Kasumi-1 (cell line): ENCODE results near the gene POLRMT.

Experiments used
- DNase-seq, 2 experiments: peaks; one replicate each; lab custom pipeline; 2025; lab: John Stamatoyannopoulos, UW

The POLRMT gene

DNA sequence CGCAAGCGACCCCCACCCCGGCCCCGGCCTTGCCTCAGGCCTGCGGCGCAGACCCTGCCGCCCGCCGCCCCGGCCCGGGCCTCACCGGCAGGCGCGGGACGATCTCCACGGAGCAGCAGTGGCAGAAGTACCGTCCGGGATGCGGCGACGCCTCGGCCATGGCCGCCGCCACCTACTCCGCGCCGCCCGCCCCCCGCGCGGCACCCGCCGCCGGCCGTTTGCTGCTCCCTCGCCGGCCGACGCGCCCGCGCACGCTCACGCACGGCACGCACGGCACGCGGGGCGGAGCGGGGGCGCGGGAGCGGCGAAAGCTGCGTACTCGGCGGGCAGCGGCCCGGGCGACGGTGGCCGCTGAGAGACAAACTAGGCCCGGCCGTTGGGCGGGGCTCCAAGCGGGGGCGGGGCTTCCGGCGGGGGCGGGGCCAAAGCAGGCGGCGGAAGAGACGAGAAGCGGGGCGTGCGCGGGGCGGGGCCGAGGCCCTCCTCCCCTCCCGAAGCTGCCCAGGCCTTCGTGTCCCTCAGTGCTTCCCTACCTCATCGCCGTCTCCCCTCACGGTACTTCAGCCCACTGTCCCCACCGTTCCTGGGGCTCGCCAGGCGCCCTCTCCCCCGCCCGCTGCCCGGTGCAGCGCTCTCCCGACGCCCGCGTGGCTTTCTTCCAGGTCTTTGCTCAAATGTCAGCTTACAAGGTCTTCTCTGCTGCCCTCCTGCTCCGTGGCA, 29.8 kb upstream of the POLRMT start, which contains the start of gene RNF126:
Gene RNF126 (minus strand): TSS at position 253 of the 720 bp plus-strand sequence. CDS start 93 bp downstream, at position 160.
- peak; percentile 81 to 90 for DNase-seq

DNA sequence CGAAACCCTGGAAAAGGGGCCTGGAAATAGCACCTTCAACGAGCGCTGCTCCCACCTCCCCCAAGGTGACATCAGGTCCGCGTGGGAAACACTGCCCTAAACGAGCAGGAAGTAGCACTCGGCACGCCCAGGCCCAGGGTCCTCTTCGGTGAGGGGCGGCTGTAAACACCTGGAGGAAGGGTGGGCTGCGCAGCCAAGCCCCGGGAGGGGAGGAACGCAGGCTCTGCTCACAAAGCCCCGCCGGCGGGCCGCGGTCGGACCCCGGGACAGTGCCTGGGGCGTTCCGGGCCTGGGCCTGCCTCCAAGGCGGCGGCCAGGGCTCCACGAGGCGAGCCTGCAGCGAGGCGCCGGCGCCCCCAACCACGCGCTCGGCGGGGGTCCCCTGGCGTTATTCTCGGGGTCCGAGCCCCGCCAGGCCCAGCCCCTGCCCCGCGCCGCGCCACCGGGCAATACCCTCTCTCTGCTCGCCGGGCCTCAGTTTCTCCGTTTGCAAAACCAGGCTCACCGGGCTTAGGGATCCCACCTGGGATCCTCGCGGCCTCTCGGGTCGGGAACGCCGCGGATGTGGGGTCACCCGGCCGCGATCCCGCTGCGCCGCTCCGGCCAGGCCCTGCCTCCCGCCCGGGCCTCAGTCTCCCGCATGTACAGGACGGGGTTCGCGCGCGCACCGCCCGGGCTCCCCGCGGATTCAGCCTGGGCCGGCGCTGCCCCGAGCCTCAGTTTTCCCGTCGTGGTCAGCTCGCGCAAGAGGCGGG, 29.0 kb upstream of the POLRMT start:
- DNase-seq = peak; percentile 14 to 38

DNA sequence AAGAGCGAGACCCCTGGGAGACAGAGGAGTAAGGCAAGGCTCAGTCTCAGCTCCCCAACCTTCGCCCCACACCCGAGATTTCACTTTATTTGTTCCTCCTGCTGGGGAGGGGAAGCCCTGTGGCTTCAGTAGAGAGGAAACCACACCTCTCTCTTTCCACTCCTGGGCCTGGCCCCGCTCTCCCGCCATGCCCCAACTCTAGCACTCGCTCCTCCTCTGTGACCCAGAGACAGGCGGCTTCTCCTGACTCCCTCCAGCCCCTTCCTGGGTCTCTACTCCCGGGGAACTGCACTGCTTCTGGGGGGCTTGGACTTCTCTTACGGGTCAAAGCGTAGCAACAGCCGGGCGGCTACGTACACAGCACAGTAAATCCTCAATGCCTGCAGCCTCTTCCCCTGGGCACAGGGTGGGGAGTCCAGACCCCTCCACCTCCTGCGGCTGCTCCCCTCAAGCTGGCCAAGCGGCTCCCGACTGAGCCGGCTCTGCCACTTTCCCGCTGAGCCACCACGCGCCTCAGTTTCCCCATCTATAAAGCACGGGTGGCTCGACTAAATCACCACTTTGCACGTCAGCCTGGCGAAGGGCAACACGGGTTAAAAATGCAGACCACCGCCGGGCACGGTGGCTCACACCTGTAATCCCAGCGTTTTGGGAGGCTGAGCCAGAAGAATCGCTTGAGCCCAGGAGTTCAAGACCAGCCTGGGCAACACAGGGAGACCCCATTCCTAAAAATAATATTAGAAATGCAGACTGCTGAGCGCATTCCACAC, 28.3 kb upstream of the POLRMT start:
- DNase-seq = peak; percentile 65 to 70

DNA sequence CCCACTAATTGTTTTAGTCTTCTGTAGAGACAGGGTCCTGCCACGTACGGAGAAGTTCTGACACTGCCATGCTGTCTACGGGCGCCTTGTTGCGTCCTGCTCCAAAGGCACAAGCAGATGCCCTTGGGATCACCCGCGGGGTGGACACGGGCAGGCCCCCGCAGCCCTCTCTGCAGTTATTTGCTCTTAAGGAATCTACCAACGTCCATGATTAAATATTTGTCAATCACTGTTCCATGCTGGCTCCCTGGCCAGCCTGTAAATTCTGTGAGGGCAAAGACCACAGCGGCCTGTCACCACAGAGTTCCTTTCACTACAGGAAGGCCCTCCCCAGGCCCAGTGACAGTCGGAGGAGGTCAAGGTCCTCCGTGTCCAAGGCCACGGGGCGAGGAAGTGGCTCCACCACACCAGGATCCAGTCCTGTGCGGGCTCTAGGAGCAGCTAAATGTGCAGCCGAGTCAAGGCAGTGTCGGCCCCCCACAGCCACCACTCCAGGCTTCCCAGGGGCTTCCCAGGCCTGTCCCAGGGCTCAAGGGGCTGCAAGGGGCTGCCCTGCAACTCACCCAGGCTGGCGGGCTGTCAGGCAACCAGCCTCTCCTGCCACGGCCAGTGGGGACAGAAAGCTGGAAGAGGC, 27.6 kb upstream of the POLRMT start:
- no peak for DNase-seq

DNA sequence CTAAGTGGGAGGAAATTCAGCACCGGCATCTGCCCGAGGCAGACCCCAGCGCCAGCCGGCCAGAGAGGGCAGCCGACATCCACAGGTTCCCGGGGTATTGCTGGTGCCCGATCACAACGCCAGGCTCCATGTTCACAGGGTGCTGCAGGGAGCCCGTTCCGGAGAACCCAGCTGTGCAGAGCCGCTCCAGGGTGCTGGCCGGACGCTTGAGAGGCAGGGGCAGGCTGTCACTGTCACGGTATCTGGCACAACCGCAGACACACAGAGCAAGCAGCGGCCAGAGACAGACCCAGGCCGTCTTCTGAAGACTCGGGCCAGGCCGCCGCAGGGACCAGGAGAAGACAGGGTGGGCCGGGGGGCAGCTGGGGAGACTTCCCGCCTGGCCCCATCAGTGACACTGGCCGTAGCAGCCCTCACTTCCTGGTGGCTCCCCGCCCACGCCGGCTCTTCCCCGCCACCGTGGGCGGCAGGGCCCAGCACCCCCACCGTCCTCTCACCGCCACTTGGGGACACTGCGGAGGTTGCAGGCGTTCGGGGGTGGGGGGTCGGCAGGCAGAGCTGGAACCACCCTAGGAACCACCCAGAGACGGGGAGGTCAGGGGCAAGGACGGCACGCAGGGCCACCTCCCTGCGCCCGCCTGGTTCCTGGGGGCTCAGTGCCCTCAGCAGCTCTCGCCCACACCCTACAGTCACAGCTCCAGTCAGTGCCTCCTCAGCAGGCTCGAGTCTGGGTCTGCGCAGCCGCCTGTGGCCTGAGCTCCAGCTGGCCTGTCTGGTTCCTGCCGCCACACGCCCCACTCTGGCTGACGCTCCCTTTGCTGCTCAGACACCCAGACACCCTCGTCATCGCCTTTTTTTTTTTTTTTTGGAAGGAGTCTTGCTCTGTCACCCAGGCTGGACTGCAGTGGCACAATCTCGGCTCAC, 25.8 kb upstream of the POLRMT start:
- DNase-seq = no peak

DNA sequence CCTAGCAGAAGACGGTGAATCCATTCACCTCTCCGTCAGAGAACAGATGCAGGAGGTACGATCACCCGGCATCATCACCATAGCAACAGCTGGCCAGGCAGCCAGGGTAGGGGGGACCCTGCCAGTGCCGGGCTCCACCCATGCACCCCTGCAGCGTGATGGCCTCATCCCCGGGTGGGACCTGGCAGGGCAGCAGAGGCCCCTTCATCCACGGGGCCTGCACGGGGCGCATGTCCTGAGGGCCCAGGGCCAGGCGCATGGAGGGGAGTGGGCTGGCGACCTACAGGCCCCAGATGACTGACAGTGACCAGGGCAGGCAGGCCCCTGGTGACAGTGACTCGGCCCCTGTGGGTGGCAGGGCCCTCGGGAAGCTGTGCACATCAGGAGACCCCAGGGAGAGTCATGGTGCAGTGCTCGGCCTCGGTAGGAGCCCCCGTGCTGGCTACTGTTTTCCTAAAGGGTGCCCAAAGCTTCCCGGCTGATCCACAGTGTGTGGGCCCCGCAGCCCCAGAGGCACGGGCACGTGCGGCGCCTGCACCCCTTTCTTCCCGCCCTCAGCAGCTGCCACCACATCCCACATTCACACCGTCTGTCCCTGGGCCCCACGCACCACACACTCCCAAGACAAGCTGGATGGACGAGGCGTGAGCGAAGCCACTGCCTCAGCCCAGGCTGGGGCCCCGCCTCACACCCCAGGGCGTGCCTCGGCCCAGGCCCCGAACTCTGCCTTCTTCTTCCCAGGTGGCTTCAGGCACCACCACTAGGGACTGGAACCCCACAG, 24.9 kb upstream of the POLRMT start:
- no peak for DNase-seq

DNA sequence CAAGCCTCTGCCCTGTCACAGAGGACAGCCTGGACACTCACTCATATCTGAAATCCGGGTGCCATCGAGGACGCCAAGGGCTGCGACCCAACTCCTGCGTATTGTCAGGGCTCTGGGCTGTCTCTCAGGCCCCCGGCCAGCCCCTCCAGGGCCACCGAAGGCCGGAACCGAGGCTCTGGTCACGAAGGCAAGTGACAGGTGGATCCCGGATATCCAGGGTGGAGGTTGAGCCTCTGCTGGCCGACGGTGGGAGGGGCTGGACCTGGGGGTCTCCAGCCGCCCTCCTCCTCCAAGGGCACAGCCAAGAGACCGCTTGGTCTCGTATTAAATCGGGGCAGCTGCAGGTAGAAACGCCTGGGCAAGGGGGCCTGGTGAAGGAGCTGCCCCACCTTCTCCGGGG, 24.3 kb upstream of the POLRMT start:
- no peak for DNase-seq

DNA sequence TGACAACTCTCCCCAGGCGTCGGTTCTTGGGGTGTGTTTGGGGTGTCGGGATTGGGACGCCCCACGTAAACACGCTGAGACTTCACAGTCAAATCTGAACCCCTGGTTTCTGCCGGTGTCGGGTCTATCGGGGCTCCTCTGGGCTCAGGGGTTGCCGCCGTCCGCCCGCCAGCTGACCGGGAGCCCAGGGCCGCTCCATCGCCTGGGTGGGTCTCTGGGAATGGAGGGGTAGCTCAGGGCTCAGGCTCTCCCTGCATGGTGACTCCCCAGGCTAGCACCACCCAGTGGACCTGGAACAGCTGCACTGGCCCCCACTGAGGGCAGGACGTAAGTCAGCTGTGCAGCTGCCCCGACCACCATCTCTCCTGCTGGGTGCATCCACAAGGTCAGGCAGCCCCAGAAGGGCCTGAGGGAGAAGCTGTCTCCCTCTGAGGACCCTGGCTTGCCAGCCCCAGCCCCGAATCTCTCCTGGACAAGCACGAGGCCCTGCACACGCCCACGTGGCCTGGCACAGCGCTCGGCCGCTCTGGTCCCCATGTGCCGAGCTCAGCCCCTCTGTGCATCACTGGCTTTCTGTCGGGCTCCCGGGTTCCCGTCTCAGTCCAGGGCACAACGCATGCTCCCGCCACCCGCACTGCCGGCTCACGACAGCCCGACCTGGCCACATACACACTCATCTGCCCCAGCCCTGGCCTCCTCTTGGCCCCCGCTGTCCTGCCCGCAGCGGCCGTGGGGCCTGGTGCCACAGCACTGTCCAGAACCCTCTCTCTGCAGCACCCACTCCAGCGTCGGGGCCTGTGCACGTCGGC, 23.6 kb upstream of the POLRMT start:
- DNase-seq = no peak

DNA sequence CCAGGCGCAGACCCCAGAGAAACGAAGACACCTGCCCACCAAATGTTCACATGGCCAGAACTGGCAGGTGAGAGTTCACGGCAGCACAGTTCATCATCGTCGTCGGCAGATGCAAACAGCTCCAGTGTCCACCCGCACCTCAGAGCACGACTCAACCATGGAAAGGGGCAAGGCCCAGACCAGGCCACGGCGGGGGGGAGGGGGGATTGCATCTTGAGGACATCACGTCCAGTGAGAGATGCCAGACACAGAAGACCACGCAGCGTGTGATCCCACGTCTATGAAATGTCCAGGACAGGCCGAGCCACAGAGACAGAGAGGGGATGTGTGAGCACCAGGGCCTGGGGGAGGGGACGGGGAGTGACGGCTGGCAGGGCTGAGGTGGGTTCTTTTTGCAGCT, 22.4 kb upstream of the POLRMT start:
- DNase-seq = no peak

DNA sequence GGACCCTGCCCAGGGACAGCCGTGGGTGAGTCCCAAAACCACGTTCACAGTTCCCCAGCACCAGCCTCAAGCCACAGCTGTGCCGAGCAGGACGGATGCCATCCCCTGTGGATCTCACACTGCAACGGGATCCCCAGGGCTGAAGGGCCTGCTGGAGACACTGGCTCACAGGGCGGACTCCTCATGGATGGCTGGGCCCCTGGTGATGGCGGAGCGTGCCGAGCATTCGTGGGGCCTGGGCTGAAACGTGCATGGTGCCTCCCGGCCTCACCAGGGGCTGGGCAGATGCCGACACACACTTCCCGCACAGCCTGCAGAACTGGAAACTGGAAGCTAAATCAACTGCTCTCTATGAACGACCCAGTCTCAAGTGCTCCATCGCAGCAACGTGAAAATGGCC, 20.1 kb upstream of the POLRMT start:
- DNase-seq = no peak

DNA sequence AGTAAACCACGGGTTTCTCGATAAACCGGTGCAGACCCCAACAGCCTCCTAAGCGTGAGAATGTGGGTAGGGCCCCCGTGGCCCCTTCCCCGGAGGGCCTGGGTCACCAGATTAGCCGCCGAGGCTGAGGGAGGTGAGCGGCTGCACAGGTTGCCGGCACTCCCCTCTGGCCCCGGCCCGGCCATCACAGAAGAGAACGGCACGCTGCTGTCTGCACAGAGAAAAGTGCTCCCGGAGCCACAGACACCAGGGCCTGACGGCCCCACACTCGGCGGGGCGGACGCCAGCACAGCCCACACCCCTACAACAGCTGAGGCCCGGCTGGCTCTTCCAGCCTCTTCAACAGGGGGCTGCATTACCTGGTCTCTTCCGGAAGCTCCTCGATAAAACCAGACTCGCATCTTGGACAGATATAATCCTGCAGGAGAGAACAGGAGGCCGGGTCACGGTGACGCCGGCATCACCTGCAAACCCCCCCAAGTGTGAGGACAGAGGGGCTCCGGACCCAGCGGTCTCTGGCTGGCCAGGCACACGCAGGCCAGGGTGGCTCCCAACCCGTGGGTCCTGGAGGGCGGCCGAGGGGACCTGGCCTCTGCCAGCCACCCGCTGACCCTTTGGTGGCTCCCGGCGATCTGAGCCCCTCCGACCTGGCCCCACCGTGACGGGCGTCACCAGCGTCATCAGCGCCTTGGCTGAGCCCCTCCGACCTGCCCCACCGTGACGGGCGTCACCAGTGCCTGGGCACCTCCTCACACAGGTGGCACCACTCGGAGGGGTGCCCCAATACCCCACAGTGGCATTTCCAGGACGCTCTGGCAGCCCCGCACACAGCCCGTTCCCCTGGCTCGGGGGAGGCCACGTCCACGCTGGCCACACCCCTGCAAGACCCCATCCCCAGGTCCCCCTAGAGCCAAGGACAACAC, 19.4 kb upstream of the POLRMT start:
- DNase-seq = no peak

DNA sequence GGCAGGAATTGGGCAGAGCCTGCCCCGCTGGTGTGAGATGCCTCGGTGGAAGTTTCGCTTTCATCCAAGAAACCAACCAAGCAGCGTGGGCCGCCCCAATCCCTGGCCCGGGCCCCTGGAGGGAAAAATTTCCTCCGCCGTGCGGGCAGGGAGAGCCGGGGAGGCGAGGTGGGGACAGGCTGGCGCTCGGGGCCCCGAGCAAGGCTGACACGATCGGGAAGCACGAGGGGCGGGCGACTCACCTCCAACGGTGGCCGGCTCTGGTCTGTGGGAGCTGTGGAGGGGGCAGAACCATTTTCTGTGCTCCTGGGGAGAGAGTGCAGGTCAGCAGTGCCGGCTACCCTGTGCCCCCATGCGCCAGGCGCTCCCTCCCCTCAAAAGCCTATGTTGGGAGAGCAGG, 18.7 kb upstream of the POLRMT start:
- DNase-seq = no peak

DNA sequence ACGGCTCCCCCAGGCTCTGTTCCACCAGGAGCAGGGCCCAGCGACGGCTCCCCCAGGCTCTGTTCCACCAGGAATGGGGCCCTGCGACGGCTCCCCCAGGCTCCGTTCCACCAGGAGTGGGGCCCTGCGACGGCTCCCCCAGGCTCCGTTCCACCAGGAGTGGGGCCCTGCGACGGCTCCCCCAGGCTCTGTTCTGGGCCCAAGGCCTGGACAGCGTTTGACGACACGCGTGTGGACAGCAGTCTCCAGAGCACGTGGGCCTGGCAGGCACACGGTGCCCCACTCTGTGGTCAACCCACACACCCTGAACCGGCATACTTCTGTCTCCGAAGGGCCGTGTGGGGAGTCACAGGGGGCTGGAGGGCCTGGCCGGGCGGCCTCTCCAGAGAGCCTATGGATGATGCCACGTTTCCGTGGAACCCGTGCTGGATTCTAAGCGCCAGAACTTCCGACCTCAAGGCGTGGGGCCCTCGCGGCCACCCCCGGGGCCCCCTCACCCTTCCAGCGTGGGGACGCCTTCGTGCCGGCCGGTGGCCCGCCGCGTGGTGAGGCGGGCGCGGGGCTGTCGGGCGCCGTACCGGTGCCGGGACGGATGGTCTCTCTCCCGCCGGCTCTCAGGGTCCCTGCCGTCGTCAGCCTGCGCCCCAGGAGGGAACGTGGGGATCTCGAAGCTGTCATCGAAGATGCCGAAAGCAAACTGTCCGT, 17.9 kb upstream of the POLRMT start:
- no peak for DNase-seq

DNA sequence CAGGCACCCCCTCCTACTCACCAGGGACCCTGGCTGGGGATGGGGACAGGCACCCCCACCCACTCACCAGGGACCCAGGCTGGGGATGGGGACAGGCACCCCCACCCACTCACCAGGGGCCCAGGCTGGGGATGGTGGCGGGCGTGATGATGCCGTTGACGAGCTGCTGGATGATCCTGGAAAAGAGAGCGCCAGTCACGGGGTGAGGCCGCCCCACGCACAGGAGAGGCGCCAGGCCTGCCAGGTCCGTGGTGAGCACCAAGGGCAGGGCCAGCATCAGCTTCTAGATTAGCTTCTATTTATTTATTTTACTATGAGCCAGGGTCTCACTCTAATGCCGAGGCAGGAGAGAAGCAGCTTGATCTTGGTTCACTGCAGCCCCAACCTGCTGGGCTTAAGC, 16.8 kb upstream of the POLRMT start:
- DNase-seq = no peak

DNA sequence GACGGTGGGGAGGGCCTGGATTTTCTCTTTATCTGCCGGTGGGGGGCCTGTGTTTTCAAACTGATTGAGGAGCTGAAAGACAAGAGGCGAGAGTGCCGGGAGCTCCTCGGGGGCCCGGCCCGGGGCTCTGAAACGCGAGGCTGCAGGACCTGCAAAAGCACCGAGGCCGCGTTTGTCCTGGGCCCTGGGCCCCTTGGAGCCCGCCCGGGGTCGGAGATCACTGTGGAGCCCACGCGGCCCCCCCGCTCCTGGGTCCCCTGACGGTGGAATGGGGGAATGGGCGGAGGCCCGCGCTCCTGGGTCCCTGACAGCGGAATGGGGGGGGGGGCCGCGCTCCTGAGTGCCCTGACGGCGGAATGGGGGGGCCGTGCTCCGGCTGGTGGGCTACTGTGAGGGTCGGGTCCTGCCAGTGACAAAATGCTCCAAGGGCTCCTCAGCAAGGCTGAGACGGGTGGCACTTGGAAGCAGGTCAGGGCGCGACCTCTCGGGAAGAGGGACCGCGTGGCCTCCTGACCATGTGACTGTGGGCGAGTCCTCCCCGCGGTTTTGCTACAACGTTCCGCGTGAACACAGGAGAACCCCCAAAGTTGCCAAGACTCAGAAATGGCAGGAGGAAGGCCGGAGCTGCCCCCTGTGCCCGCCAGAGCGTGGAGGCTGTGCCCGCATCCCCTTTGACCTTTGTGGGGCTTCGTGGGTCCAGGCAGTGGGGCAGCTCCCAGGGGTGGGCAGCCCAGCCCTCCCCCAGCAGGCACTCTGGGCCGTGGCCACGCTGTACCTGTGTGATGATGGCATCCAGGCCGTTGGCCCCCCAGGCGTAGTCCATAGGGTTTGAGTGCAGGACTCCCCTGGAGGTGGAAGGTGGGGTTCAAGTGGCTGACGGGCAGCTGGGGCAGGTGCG, 15.8 kb upstream of the POLRMT start:
- no peak for DNase-seq

DNA sequence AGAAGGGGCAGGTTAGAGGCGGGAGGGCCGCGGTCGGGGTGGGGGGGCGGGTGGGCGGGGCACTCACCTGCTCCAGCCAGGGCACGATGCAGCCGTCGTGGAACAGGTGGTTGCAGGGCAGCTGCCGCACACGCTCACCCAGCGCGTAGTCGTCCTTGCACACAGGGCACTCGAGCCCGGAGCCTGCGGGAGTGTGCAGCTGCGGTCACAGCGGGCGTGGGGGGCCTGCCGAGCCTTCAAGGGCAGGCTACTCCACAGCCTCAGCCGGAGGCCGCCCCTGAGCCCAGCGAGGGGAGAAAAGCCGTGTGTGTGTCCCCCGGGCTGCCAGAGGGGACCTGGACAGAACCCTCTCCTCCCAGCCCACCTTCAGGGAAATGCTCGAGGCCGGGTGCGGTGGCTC, 15.0 kb upstream of the POLRMT start:
- DNase-seq = no peak
